ENCODE results near the gene CD160.

The CD160 gene

GRCh38 chr1:145701306-145701862 is 17.9 kb upstream of the CD160 start:
- Histone ChIP-seq H3K4me3 (replicated peaks; ENCODE audit: low read depth, low read length) (no peak overlapping the region), H3K27me3 (replicated peaks; ENCODE audit: control insufficient read depth, insufficient read depth, low read length) (no peaks in the 10 kb centered on the region), H3K36me3 (ENCODE audit: control insufficient read depth, insufficient read depth, low read length) (no peaks in the 10 kb centered on the region)
- no peak for DNase-seq (ENCODE audit: extremely low read depth, insufficient read length)
- no peak for TF ChIP-seq CTCF (IDR thresholded peaks at IDR 0.05; ENCODE audit: insufficient read depth, low read length, poor library complexity, severe bottlenecking)

- Histone ChIP-seq H3K36me3 (ENCODE audit: control insufficient read depth, insufficient read depth, low read length) (no peaks in the 10 kb centered on the region), H3K4me3 (replicated peaks; ENCODE audit: low read depth, low read length) (no peak overlapping the region), H3K27me3 (replicated peaks; ENCODE audit: control insufficient read depth, insufficient read depth, low read length) (no peaks in the 10 kb centered on the region)
- no peak for DNase-seq (ENCODE audit: extremely low read depth, insufficient read length)
- no peak for TF ChIP-seq CTCF (IDR thresholded peaks at IDR 0.05; ENCODE audit: insufficient read depth, low read length, poor library complexity, severe bottlenecking)
Measured at GRCh38 chr1:145702052-145702451, 17.2 kb upstream of the CD160 start.

GRCh38 chr1:145702826-145703225 is 16.5 kb upstream of the CD160 start:
- Histone ChIP-seq H3K27me3 (replicated peaks; ENCODE audit: control insufficient read depth, insufficient read depth, low read length) (no peaks in the 10 kb centered on the region), H3K36me3 (ENCODE audit: control insufficient read depth, insufficient read depth, low read length) (no peaks in the 10 kb centered on the region), H3K4me3 (replicated peaks; ENCODE audit: low read depth, low read length) (no peak overlapping the region)
- TF ChIP-seq CTCF (IDR thresholded peaks at IDR 0.05; ENCODE audit: insufficient read depth, low read length, poor library complexity, severe bottlenecking), result no peak
- DNase-seq (ENCODE audit: extremely low read depth, insufficient read length), result no peak

- DNase-seq (ENCODE audit: extremely low read depth, insufficient read length), result no peak
- Histone ChIP-seq H3K27me3 (replicated peaks; ENCODE audit: control insufficient read depth, insufficient read depth, low read length) (no peaks in the 10 kb centered on the region), H3K4me3 (replicated peaks; ENCODE audit: low read depth, low read length) (no peak overlapping the region), H3K36me3 (ENCODE audit: control insufficient read depth, insufficient read depth, low read length) (no peaks in the 10 kb centered on the region)
- TF ChIP-seq CTCF (IDR thresholded peaks at IDR 0.05; ENCODE audit: insufficient read depth, low read length, poor library complexity, severe bottlenecking), result no peak
Measured at GRCh38 chr1:145705622-145706021, 13.7 kb upstream of the CD160 start.

GRCh38 chr1:145706086-145706664 is 13.1 kb upstream of the CD160 start:
- Histone ChIP-seq H3K27me3 (replicated peaks; ENCODE audit: control insufficient read depth, insufficient read depth, low read length) (no peaks in the 10 kb centered on the region), H3K36me3 (ENCODE audit: control insufficient read depth, insufficient read depth, low read length) (no peaks in the 10 kb centered on the region), H3K4me3 (replicated peaks; ENCODE audit: low read depth, low read length) (no peak overlapping the region)
- no peak for DNase-seq (ENCODE audit: extremely low read depth, insufficient read length)
- TF ChIP-seq CTCF (IDR thresholded peaks at IDR 0.05; ENCODE audit: insufficient read depth, low read length, poor library complexity, severe bottlenecking), result no peak

Data from GM06990 (cell line).